Measurements from ENCODE around the gene SEMA3C.

The SEMA3C gene

GRCh38 chr7:80918909-80919721, at the start of gene SEMA3C:
Gene SEMA3C (minus strand): TSS chr7:80919051. CDS start chr7:80916781, 2,270 bp downstream.
- Histone ChIP-seq H3K9me3 (ENCODE audit: severe bottlenecking) (no peaks in the 10 kb centered on the region), H3K4me1 (ENCODE audit: insufficient read depth, poor library complexity, severe bottlenecking) (peaks cover 61% of the 10 kb centered on the region), H3K36me3 (ENCODE audit: low read depth) (peaks cover 31% of the 10 kb centered on the region), H3K27me3 (ENCODE audit: insufficient read depth, poor library complexity, severe bottlenecking) (no peaks in the 10 kb centered on the region), H3K4me3 (ENCODE audit: severe bottlenecking) (peak within 1 kb of the TSS; percentile 61), H3K27ac (ENCODE audit: poor library complexity, severe bottlenecking) (peak within 1 kb of the TSS; percentile 94)
- TF ChIP-seq, protein P1, sequence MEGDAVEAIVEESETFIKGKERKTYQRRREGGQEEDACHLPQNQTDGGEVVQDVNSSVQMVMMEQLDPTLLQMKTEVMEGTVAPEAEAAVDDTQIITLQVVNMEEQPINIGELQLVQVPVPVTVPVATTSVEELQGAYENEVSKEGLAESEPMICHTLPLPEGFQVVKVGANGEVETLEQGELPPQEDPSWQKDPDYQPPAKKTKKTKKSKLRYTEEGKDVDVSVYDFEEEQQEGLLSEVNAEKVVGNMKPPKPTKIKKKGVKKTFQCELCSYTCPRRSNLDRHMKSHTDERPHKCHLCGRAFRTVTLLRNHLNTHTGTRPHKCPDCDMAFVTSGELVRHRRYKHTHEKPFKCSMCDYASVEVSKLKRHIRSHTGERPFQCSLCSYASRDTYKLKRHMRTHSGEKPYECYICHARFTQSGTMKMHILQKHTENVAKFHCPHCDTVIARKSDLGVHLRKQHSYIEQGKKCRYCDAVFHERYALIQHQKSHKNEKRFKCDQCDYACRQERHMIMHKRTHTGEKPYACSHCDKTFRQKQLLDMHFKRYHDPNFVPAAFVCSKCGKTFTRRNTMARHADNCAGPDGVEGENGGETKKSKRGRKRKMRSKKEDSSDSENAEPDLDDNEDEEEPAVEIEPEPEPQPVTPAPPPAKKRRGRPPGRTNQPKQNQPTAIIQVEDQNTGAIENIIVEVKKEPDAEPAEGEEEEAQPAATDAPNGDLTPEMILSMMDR (IDR thresholded peaks at IDR 0.05; ENCODE audit: poor library complexity, severe bottlenecking), result no peak
- DNase-seq (ENCODE audit: low spot score) (peak; percentile 91), ATAC-seq (ENCODE audit: low read depth) (peak; percentile 84)

DNA sequence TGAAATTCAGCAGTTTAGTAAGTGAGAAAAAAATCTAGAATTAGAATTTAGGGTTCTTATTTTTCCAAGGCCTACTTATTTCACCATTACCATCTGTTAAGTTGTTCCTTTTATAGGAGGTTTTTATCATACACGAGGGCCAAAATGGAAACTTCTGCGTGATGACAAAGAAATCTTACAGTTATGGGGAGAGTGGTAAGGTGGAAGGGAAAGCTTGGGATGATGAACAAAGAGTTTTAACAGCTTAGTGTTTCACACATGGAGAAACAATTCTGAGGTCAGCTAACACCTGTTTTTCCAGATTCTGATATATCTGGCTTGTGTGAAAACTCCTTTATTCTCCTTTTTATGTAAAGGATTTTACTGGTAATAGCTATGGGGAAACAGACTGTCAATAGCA, 49.8 kb upstream of the SEMA3C start:
- H3K27me3 ChIP-seq (ENCODE audit: insufficient read depth, poor library complexity, severe bottlenecking), result no peaks in the 10 kb centered on the region
- TF ChIP-seq, protein P1 (IDR thresholded peaks at IDR 0.05; ENCODE audit: poor library complexity, severe bottlenecking), result no peak
- H3K9me3 ChIP-seq (ENCODE audit: severe bottlenecking), result no peaks in the 10 kb centered on the region
- no peaks in the 10 kb centered on the region for H3K36me3 ChIP-seq (ENCODE audit: low read depth)
- no peak overlapping the region for H3K4me3 ChIP-seq (ENCODE audit: severe bottlenecking)
- H3K27ac ChIP-seq (ENCODE audit: poor library complexity, severe bottlenecking), result no peak overlapping the region
- no peaks in the 10 kb centered on the region for H3K4me1 ChIP-seq (ENCODE audit: insufficient read depth, poor library complexity, severe bottlenecking)
- DNase-seq (ENCODE audit: low spot score), result no peak
- no peak for ATAC-seq (ENCODE audit: low read depth)

DNA sequence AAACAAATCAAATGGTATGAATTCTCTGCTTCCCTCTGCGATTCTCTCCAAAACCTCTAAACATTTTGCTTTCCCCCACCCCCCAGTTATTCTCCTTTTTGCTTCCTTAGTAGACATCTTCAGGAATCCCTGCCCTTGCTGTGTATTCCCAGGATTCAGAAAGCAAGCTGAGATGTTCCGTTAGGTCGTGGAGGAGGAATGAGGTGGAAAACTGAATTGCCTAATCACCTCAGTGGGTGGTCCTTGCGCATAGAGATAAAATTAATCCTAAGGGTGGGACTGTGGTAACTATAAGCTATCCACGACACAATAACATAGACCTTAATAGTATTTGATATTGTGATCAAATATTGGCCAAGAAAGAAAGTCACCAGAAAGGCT, 49.1 kb upstream of the SEMA3C start:
- TF ChIP-seq, protein P1 (IDR thresholded peaks at IDR 0.05; ENCODE audit: poor library complexity, severe bottlenecking), result no peak
- H3K4me3 ChIP-seq (ENCODE audit: severe bottlenecking), result no peak overlapping the region
- H3K27ac ChIP-seq (ENCODE audit: poor library complexity, severe bottlenecking), result no peak overlapping the region
- ATAC-seq (ENCODE audit: low read depth), result no peak
- H3K9me3 ChIP-seq (ENCODE audit: severe bottlenecking), result no peaks in the 10 kb centered on the region
- no peaks in the 10 kb centered on the region for H3K27me3 ChIP-seq (ENCODE audit: insufficient read depth, poor library complexity, severe bottlenecking)
- no peaks in the 10 kb centered on the region for H3K4me1 ChIP-seq (ENCODE audit: insufficient read depth, poor library complexity, severe bottlenecking)
- no peak for DNase-seq (ENCODE audit: low spot score)
- no peaks in the 10 kb centered on the region for H3K36me3 ChIP-seq (ENCODE audit: low read depth)

DNA sequence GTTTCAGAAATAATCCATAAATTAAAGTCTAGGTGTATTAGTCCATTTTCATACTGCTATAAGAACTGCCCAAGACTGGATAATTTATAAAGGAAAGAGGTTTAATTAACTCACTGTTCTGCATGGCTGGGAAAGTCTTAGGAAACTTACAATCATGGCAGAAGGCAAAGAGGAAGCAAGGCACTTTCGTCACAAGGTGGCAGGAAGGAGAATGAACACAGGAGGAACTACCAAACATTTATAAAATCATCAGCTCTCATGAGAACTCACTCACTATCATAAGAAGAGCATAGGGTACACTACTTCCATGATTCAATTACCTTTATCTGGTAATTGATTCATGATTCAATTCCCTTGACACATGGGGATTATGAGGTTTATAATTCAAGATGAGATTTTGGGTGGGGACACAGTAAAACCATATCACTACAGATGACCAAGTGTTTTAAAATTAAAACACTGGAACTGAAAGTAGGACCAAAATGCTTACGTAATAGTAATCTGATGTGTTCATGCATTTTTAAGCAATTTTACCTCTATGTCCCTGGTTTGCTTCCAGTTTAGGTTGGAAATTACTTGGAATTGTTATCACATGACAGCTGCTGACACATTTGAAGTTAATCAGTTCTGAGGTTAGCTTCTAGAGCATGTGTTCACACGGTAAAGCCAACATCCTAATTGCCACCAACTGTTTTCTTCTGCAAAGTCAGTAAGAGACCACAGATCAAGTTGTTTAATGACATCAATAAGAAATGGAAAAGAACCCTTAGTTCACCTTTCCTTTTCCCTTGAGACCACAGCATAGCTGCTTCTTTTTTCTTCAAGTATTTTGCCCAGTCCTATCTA, 48.4 kb upstream of the SEMA3C start:
- H3K9me3 ChIP-seq (ENCODE audit: severe bottlenecking), result no peaks in the 10 kb centered on the region
- no peaks in the 10 kb centered on the region for H3K36me3 ChIP-seq (ENCODE audit: low read depth)
- TF ChIP-seq, protein P1 (IDR thresholded peaks at IDR 0.05; ENCODE audit: poor library complexity, severe bottlenecking), result no peak
- no peaks in the 10 kb centered on the region for H3K27me3 ChIP-seq (ENCODE audit: insufficient read depth, poor library complexity, severe bottlenecking)
- H3K27ac ChIP-seq (ENCODE audit: poor library complexity, severe bottlenecking), result no peak overlapping the region
- H3K4me1 ChIP-seq (ENCODE audit: insufficient read depth, poor library complexity, severe bottlenecking), result no peaks in the 10 kb centered on the region
- DNase-seq (ENCODE audit: low spot score), result no peak
- no peak for ATAC-seq (ENCODE audit: low read depth)
- H3K4me3 ChIP-seq (ENCODE audit: severe bottlenecking), result no peak overlapping the region
